Ovary (tissue), 9 donors: ENCODE results near the gene AP3M1. TPM values are rescaled to one million over a fixed set of nuclear protein-coding genes. Genes with fewer than 3 reads are reported as not detected.

Source experiments
- DNase-seq, 5 donors: peaks; one replicate each; pipeline ENCODE4 v3.0.0-alpha.2; 2019 to 2020
- H3K27ac ChIP-seq, 2 donors: fragments of 200-600 bp; one replicate each; pipeline versions ENCODE4 v1.5.1 to v1.8.0; 2019 to 2022
- H3K27me3 ChIP-seq: fragments of 200-600 bp; one replicate; pipeline ENCODE4 v1.8.0; 2022
- H3K36me3 ChIP-seq: fragments of 200-600 bp; sonication (generic); one replicate; pipeline ENCODE4 v1.5.1; 2019
- H3K4me1 ChIP-seq: one replicate; pipeline ENCODE4 v1.8.1; 2013; ENCODE audit warnings: mild to moderate bottlenecking, moderate library complexity; ENCODE audit not compliant: insufficient read depth
- H3K4me3 ChIP-seq: fragments of 200-600 bp; sonication (generic); one replicate; pipeline ENCODE4 v1.5.1; 2017
- H3K9me3 ChIP-seq, 2 donors: fragments of 200-600 bp in 1 of 2; sonication (generic) in 1 of 2; one replicate each; pipeline versions ENCODE4 v1.5.1 to v1.8.1; 2013 to 2019; ENCODE audit warnings: mild to moderate bottlenecking in 1 of 2, moderate library complexity in 1 of 2
- EP300 ChIP-seq: sonication (generic); formaldehyde crosslinking; IDR thresholded peaks from one replicate; pipeline ENCODE4 v1.6.1; 2017; ENCODE audit warnings: antibody characterized with exemption
- POLR2A ChIP-seq: fragments of 450-650 bp; IDR thresholded peaks from one replicate; pipeline ENCODE4 v1.6.1; 2017; ENCODE audit warnings: antibody characterized with exemption, mild to moderate bottlenecking, moderate library complexity
- WGBS, 3 donors: extraction: QIAGEN DNeasy Blood & Tissue Kit in 1 of 3; methylation state at CpG; one replicate each; pipeline versions ENCODE4 v1.1.5 to v1.1.7; 2013 to 2017; 5-methylcytosine and 5-hydroxymethylcytosine counted together
- intact Hi-C, 4 donors: fragments of 100-400 bp; cut with DNase I; formaldehyde crosslinking; loops; one replicate each; pipeline versions ENCODE4 v1.11.0 to v1.15.1; 2022 to 2023
- polyA plus RNA-seq, 2 donors: library from polyadenylated mRNA; stranded (reverse); fragments of 200-250 nt in 1 of 2; fragments of 350-450 nt in 1 of 2; fragmentation: Illumina TruSeq in 1 of 2; extraction: RNeasy Lipid Tissue Mini Kit (QIAGEN cat#74804) in 1 of 2; gene quantifications; one replicate each; pipeline ENCODE4 v1.2.3, GENCODE V29; 2013 to 2014
- total RNA-seq, 7 donors: library from RNA; depleted of rRNA in 2 of 7; stranded (reverse); fragments of >200 nt in 2 of 7; fragmentation: NEBNext Ultra II Directional in 3 of 7; extraction: Animal tissue kit (Norgen Biotek cat#: 25700) in 3 of 7; gene quantifications; one replicate each; pipeline versions ENCODE4 v1.1.0 to v1.2.4, GENCODE V29; 2016 to 2023
- TF ChIP-seq, protein P1 (sequence below), 3 donors: fragments of 450-650 bp in 2 of 3; fragments of 200-600 bp in 1 of 3; IDR thresholded peaks; one replicate each; pipeline versions ENCODE4 v1.5.1 to v1.8.0; 2016 to 2022; ENCODE audit warnings: antibody characterized with exemption in 3 of 3, mild to moderate bottlenecking in 1 of 3
- donor health status: DM: no; HTN: no; CAD: no; lungs with moderate emphysema.
- donor health status: DM: no; HTN: no; CAD: no.
- donor health status: Bipolar disorder and iron deficiency.
- donor health status: DM: yes; HTN: yes; CAD: no.
- donor health status: DM: no; HTN: no; CAD: no.
- donor health status: DM: yes; HTN: yes; CAD: no.

AP3M1 gene
- total and polyA plus RNA-seq, 9 donors: 12.0 to 37.9 (median 29.6) TPM

DNA sequence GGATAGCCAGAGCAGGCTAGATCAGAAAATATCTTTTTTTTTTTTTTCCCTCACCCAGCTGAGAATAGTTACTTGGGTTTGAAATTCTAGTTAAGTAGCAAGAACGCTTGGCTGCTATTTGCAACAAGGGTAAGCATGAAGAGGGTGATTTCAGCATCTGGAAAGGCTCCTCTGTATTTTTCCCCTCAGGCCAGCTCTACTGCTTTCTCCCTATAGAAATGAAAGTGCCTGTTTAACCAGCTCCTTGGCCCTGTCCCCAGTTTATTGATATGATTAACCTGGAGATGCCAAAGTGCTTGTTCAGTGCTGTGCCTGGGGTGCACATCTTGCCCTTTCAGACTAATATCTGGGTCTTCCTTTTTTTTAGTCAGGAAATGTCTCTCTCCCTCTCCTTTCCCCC is 37.1 kb downstream of the AP3M1 start:
- Histone ChIP-seq H3K4me3 (no peak overlapping the region), H3K9me3 (no peaks in the 10 kb centered on the region), H3K27ac (no peak overlapping the region), H3K4me1 (no peaks in the 10 kb centered on the region), H3K36me3 (no peaks in the 10 kb centered on the region), H3K27me3 (no peaks in the 10 kb centered on the region)
- intact Hi-C loops: no loop called here
- WGBS, 3 donors: 56 to 71% (median 61%) methylated on average over 1 of the region's 1 CpG
- TF ChIP-seq, protein P1, sequence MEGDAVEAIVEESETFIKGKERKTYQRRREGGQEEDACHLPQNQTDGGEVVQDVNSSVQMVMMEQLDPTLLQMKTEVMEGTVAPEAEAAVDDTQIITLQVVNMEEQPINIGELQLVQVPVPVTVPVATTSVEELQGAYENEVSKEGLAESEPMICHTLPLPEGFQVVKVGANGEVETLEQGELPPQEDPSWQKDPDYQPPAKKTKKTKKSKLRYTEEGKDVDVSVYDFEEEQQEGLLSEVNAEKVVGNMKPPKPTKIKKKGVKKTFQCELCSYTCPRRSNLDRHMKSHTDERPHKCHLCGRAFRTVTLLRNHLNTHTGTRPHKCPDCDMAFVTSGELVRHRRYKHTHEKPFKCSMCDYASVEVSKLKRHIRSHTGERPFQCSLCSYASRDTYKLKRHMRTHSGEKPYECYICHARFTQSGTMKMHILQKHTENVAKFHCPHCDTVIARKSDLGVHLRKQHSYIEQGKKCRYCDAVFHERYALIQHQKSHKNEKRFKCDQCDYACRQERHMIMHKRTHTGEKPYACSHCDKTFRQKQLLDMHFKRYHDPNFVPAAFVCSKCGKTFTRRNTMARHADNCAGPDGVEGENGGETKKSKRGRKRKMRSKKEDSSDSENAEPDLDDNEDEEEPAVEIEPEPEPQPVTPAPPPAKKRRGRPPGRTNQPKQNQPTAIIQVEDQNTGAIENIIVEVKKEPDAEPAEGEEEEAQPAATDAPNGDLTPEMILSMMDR (IDR thresholded peaks at IDR 0.05): no peak
- TF ChIP-seq EP300: no peak
- no peak for TF ChIP-seq POLR2A
- DNase-seq: no peak

- TF ChIP-seq EP300 (no peak), POLR2A (no peak)
- TF ChIP-seq, protein P1 (IDR thresholded peaks at IDR 0.05): no peak
- no peaks in the 10 kb centered on the region for H3K36me3 ChIP-seq
- intact Hi-C loops: no loop called here
These were observed 38.8 kb downstream of the AP3M1 start for GRCh38 chr10:74111799-74112198.

GRCh38 chr10:74110120-74110519 is 40.5 kb downstream of the AP3M1 start:
- Histone ChIP-seq H3K27ac (no peak overlapping the region), H3K4me3 (no peak overlapping the region), H3K36me3 (no peaks in the 10 kb centered on the region), H3K4me1 (no peaks in the 10 kb centered on the region), H3K27me3 (no peaks in the 10 kb centered on the region), H3K9me3 (no peaks in the 10 kb centered on the region)
- DNase-seq: no peak
- 63 to 80% (median 75%) methylated on average over 1 of the region's 1 CpG for WGBS, 3 donors
- intact Hi-C loops: no loop called here
- TF ChIP-seq EP300: no peak
- TF ChIP-seq, protein P1 (IDR thresholded peaks at IDR 0.05): no peak
- no peak for TF ChIP-seq POLR2A

More at GRCh38 chr10:74111799-74112198, 38.8 kb downstream of the AP3M1 start:
- no peaks in the 10 kb centered on the region for H3K4me1 ChIP-seq
- no peaks in the 10 kb centered on the region for H3K9me3 ChIP-seq
- H3K27ac ChIP-seq: no peak overlapping the region
- no peaks in the 10 kb centered on the region for H3K27me3 ChIP-seq
- WGBS, 3 donors: 96 to 98% (median 96%) methylated on average over 14 of the region's 14 CpGs
- H3K4me3 ChIP-seq: no peak overlapping the region
- no peak for DNase-seq

- DNase-seq: no peak
- no peaks in the 10 kb centered on the region for H3K4me1 ChIP-seq
- intact Hi-C loops: no loop called here
- no peak overlapping the region for H3K27ac ChIP-seq
- TF ChIP-seq POLR2A: no peak
- TF ChIP-seq, protein P1 (IDR thresholded peaks at IDR 0.05): no peak
- TF ChIP-seq EP300: no peak
- H3K36me3 ChIP-seq: no peaks in the 10 kb centered on the region
- no peaks in the 10 kb centered on the region for H3K9me3 ChIP-seq
- no peaks in the 10 kb centered on the region for H3K27me3 ChIP-seq
- H3K4me3 ChIP-seq: no peak overlapping the region
These were observed 41.2 kb downstream of the AP3M1 start for GRCh38 chr10:74109452-74109851.

- no peaks in the 10 kb centered on the region for H3K27me3 ChIP-seq
- no peak overlapping the region for H3K27ac ChIP-seq
- no peaks in the 10 kb centered on the region for H3K4me1 ChIP-seq
- TF ChIP-seq POLR2A: no peak
- WGBS, 3 donors: 44 to 56% (median 51%) methylated on average over 4 of the region's 4 CpGs
- H3K36me3 ChIP-seq: no peaks in the 10 kb centered on the region
- intact Hi-C loops: no loop called here
- no peaks in the 10 kb centered on the region for H3K9me3 ChIP-seq
- no peak for DNase-seq
- H3K4me3 ChIP-seq: no peak overlapping the region
These were observed 43.2 kb downstream of the AP3M1 start for GRCh38 chr10:74107391-74107790.
